GM23338 (cell line): ENCODE data around the gene KRT15. TPM values are rescaled to one million over a fixed set of nuclear protein-coding genes. Genes with fewer than 3 reads are reported as not detected.

Experiments used
- ATAC-seq: fragments of 200-7000 bp; cut with Tn5 transposase; 3 replicates; pipeline ENCODE4 v1.9.1; 2020
- DNase-seq: peaks from one replicate; pipeline ENCODE4 v3.0.0-alpha.2; 2015; ENCODE audit warnings: low spot score
- H2AFZ ChIP-seq: fragments of 200-600 bp; sonication (generic); 2 replicates; pipeline ENCODE4 v1.8.0; 2016; ENCODE audit warnings: antibody characterized with exemption, mild to moderate bottlenecking, moderate library complexity
- H3F3A ChIP-seq: fragments of 200-600 bp; sonication (generic); replicated peaks from 2 replicates; pipeline ENCODE4 v1.8.0; 2017; ENCODE audit warnings: antibody characterized with exemption, mixed run types, low read depth
- H3K27ac ChIP-seq: fragments of 200-600 bp; sonication (generic); 2 replicates; pipeline ENCODE4 v1.6.1; 2016; ENCODE audit warnings: low read depth
- H3K27me3 ChIP-seq: fragments of 200-600 bp; sonication (generic); 2 replicates; pipeline ENCODE4 v1.8.0; 2016; ENCODE audit warnings: mild to moderate bottlenecking, mixed run types, moderate library complexity; ENCODE audit not compliant: insufficient read depth
- H3K36me3 ChIP-seq: fragments of 200-600 bp; sonication (generic); 2 replicates; pipeline ENCODE4 v1.8.0; 2016; ENCODE audit warnings: mild to moderate bottlenecking; ENCODE audit not compliant: insufficient read depth
- H3K4me1 ChIP-seq: fragments of 200-600 bp; sonication (generic); 2 replicates; pipeline ENCODE4 v1.8.0; 2016; ENCODE audit warnings: mild to moderate bottlenecking, moderate library complexity; ENCODE audit not compliant: insufficient read depth
- H3K4me2 ChIP-seq: fragments of 200-600 bp; sonication (generic); 2 replicates; pipeline ENCODE4 v1.7.1; 2017; ENCODE audit warnings: mixed run types
- H3K4me3 ChIP-seq: fragments of 200-600 bp; sonication (generic); 2 replicates; pipeline ENCODE4 v1.6.1; 2016; ENCODE audit warnings: mixed run types
- H3K79me2 ChIP-seq: fragments of 200-600 bp; sonication (generic); replicated peaks from 2 replicates; pipeline ENCODE4 v1.8.0; 2017; ENCODE audit warnings: mild to moderate bottlenecking; ENCODE audit not compliant: insufficient read depth
- H3K9me2 ChIP-seq: fragments of 200-600 bp; sonication (generic); 2 replicates; pipeline ENCODE4 v1.8.0; 2017; ENCODE audit not compliant: insufficient read depth
- H4K20me1 ChIP-seq: fragments of 200-600 bp; sonication (generic); replicated peaks from 2 replicates; pipeline ENCODE4 v1.8.0; 2017; ENCODE audit warnings: mild to moderate bottlenecking; ENCODE audit not compliant: insufficient read depth
- H3K27ac Mint-ChIP-seq: 2 replicates; pipeline ENCODE4 v1.8.0; 2020; ENCODE audit warnings: inconsistent platforms, mild to moderate bottlenecking, moderate library complexity, mixed read lengths
- H3K27me3 Mint-ChIP-seq: 3 replicates; pipeline ENCODE4 v1.8.0; 2022; ENCODE audit warnings: low read depth, mild to moderate bottlenecking, moderate library complexity, mixed read lengths, inconsistent platforms; ENCODE audit not compliant: insufficient read depth, poor library complexity
- H3K36me3 Mint-ChIP-seq: 3 replicates; pipeline ENCODE4 v1.8.0; 2021; ENCODE audit warnings: low read depth, mild to moderate bottlenecking, inconsistent platforms, moderate library complexity, mixed read lengths
- H3K4me1 Mint-ChIP-seq: 3 replicates; pipeline ENCODE4 v1.8.0; 2020; ENCODE audit warnings: mild to moderate bottlenecking, inconsistent platforms, mixed read lengths
- H3K4me3 Mint-ChIP-seq: 3 replicates; pipeline ENCODE4 v1.8.0; 2021; ENCODE audit warnings: moderate library complexity, mild to moderate bottlenecking, inconsistent platforms, mixed read lengths
- H3K9me3 Mint-ChIP-seq: 3 replicates; pipeline ENCODE4 v1.8.0; 2020; ENCODE audit warnings: moderate library complexity, mild to moderate bottlenecking, inconsistent platforms, mixed read lengths
- CREB1 ChIP-seq: fragments of 250-450 bp; sonication (Bioruptor Pico); IDR thresholded peaks from 2 replicates; pipeline ENCODE4 v1.5.0; 2020; ENCODE audit warnings: low read depth, mild to moderate bottlenecking, moderate library complexity
- CTCF ChIP-seq, 2 experiments: fragments of 200-600 bp in 1 of 2; sonication (generic) in 1 of 2; conservative IDR thresholded peaks; 2 replicates each; pipeline versions ENCODE4 v1.5.1 to v1.6.1; 2016 to 2017; ENCODE audit warnings: antibody characterized with exemption in 2 of 2, low read depth in 2 of 2, mild to moderate bottlenecking in 2 of 2, moderate library complexity in 1 of 2
- EZH2 ChIP-seq: fragments of 200-600 bp; sonication (generic); IDR thresholded peaks from one replicate; pipeline ENCODE4 v1.8.0; 2017; ENCODE audit warnings: antibody characterized with exemption, mild to moderate bottlenecking, low read depth; ENCODE audit not compliant: unreplicated experiment
- EZH2phosphoT487 ChIP-seq: fragments of 200-600 bp; sonication (generic); IDR thresholded peaks from one replicate; pipeline ENCODE4 v1.8.1; 2018; ENCODE audit warnings: antibody characterized with exemption; ENCODE audit not compliant: unreplicated experiment
- JUNB ChIP-seq: IDR thresholded peaks from one replicate; pipeline ENCODE4 v1.6.1; 2016; ENCODE audit warnings: antibody characterized with exemption; ENCODE audit not compliant: unreplicated experiment
- NANOG ChIP-seq: IDR thresholded peaks from 2 replicates; pipeline ENCODE4 v1.6.1; 2016; ENCODE audit warnings: antibody characterized with exemption, borderline replicate concordance
- POLR2AphosphoS5 ChIP-seq: IDR thresholded peaks from 2 replicates; pipeline ENCODE4 v1.6.1; 2016; ENCODE audit warnings: antibody characterized with exemption, low read depth
- STAT1 ChIP-seq: IDR thresholded peaks from one replicate; pipeline ENCODE4 v1.6.1; 2016; ENCODE audit warnings: antibody characterized with exemption; ENCODE audit not compliant: unreplicated experiment
- ZNF114 ChIP-seq: fragments of 250-450 bp; sonication (Bioruptor Pico); IDR thresholded peaks from 2 replicates; pipeline ENCODE4 v1.5.0; 2020; ENCODE audit warnings: mild to moderate bottlenecking, moderate library complexity
- ZNF331 ChIP-seq: fragments of 250-450 bp; sonication (Bioruptor Pico); IDR thresholded peaks from 2 replicates; pipeline ENCODE4 v1.5.0; 2020; ENCODE audit warnings: low read depth, mild to moderate bottlenecking, moderate library complexity
- polyA plus RNA-seq: library from polyadenylated mRNA; unstranded; fragments of >200 nt; fragmentation: Nextera tagmentation; extraction: Ambion mirVana; gene quantifications from 2 replicates; pipeline ENCODE4 v1.2.1, GENCODE V29; 2016
- total RNA-seq: library from RNA; depleted of rRNA; stranded (reverse); fragments of >200 nt; shearing (Covaris generic); gene quantifications from 2 replicates; pipeline ENCODE4 v1.2.3, GENCODE V29; 2014
- TF ChIP-seq, protein P1 (sequence below): IDR thresholded peaks from one replicate; pipeline ENCODE4 v1.6.1; 2018; ENCODE audit warnings: antibody characterized with exemption; ENCODE audit not compliant: unreplicated experiment
- TF ChIP-seq, protein P2 (sequence below): IDR thresholded peaks from 2 replicates; pipeline ENCODE4 v1.6.1; 2016; ENCODE audit warnings: antibody characterized with exemption
- TF ChIP-seq, protein P3 (sequence below): fragments of 250-450 bp; sonication (Bioruptor Pico); IDR thresholded peaks from 2 replicates; pipeline ENCODE4 v1.5.0; 2020; ENCODE audit warnings: mild to moderate bottlenecking, moderate library complexity

The KRT15 gene
- total and polyA plus RNA-seq, 2 experiments from 2014 or later = 0.03 TPM; not detected in 1

GRCh38 chr17:41483531-41483930 lies 35.2 kb downstream of the KRT15 start:
- Mint-ChIP-seq H3K27ac (no peak overlapping the region), H3K27me3 (peaks cover 26% of the 10 kb centered on the region)
- H3K4me2 ChIP-seq = no peak overlapping the region

More at GRCh38 chr17:41483531-41483930, 35.2 kb downstream of the KRT15 start:
- Histone ChIP-seq H3K79me2 (no peaks in the 10 kb centered on the region), H3K4me3 (no peak overlapping the region), H3K27me3 (no peaks in the 10 kb centered on the region), H3F3A (no peaks in the 10 kb centered on the region), H3K27ac (no peak overlapping the region), H3K36me3 (no peaks in the 10 kb centered on the region), H3K9me2 (no peaks in the 10 kb centered on the region), H3K4me1 (no peaks in the 10 kb centered on the region), H2AFZ (no peak overlapping the region), H4K20me1 (no peaks in the 10 kb centered on the region)
- Mint-ChIP-seq H3K36me3 (no peaks in the 10 kb centered on the region), H3K4me1 (no peaks in the 10 kb centered on the region), H3K4me3 (no peak overlapping the region), H3K9me3 (no peaks in the 10 kb centered on the region)
- ATAC-seq (no peak), DNase-seq (no peak)
- TF ChIP-seq, protein P1, sequence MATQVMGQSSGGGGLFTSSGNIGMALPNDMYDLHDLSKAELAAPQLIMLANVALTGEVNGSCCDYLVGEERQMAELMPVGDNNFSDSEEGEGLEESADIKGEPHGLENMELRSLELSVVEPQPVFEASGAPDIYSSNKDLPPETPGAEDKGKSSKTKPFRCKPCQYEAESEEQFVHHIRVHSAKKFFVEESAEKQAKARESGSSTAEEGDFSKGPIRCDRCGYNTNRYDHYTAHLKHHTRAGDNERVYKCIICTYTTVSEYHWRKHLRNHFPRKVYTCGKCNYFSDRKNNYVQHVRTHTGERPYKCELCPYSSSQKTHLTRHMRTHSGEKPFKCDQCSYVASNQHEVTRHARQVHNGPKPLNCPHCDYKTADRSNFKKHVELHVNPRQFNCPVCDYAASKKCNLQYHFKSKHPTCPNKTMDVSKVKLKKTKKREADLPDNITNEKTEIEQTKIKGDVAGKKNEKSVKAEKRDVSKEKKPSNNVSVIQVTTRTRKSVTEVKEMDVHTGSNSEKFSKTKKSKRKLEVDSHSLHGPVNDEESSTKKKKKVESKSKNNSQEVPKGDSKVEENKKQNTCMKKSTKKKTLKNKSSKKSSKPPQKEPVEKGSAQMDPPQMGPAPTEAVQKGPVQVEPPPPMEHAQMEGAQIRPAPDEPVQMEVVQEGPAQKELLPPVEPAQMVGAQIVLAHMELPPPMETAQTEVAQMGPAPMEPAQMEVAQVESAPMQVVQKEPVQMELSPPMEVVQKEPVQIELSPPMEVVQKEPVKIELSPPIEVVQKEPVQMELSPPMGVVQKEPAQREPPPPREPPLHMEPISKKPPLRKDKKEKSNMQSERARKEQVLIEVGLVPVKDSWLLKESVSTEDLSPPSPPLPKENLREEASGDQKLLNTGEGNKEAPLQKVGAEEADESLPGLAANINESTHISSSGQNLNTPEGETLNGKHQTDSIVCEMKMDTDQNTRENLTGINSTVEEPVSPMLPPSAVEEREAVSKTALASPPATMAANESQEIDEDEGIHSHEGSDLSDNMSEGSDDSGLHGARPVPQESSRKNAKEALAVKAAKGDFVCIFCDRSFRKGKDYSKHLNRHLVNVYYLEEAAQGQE = no peak
- TF ChIP-seq JUNB (no peak), CREB1 (CRISPR knock-in tag) (no peak), ZNF331 (CRISPR knock-in tag) (no peak), POLR2AphosphoS5 (no peak), CTCF (conservative IDR thresholded peaks at IDR 0.05; ENCODE audit: low read depth in 2 of 2) (no peak), EZH2 (no peak), NANOG (no peak), EZH2phosphoT487 (no peak), ZNF114 (no peak), STAT1 (no peak)
- TF ChIP-seq, protein P2, sequence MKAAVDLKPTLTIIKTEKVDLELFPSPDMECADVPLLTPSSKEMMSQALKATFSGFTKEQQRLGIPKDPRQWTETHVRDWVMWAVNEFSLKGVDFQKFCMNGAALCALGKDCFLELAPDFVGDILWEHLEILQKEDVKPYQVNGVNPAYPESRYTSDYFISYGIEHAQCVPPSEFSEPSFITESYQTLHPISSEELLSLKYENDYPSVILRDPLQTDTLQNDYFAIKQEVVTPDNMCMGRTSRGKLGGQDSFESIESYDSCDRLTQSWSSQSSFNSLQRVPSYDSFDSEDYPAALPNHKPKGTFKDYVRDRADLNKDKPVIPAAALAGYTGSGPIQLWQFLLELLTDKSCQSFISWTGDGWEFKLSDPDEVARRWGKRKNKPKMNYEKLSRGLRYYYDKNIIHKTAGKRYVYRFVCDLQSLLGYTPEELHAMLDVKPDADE = no peak
- TF ChIP-seq, protein P3, sequence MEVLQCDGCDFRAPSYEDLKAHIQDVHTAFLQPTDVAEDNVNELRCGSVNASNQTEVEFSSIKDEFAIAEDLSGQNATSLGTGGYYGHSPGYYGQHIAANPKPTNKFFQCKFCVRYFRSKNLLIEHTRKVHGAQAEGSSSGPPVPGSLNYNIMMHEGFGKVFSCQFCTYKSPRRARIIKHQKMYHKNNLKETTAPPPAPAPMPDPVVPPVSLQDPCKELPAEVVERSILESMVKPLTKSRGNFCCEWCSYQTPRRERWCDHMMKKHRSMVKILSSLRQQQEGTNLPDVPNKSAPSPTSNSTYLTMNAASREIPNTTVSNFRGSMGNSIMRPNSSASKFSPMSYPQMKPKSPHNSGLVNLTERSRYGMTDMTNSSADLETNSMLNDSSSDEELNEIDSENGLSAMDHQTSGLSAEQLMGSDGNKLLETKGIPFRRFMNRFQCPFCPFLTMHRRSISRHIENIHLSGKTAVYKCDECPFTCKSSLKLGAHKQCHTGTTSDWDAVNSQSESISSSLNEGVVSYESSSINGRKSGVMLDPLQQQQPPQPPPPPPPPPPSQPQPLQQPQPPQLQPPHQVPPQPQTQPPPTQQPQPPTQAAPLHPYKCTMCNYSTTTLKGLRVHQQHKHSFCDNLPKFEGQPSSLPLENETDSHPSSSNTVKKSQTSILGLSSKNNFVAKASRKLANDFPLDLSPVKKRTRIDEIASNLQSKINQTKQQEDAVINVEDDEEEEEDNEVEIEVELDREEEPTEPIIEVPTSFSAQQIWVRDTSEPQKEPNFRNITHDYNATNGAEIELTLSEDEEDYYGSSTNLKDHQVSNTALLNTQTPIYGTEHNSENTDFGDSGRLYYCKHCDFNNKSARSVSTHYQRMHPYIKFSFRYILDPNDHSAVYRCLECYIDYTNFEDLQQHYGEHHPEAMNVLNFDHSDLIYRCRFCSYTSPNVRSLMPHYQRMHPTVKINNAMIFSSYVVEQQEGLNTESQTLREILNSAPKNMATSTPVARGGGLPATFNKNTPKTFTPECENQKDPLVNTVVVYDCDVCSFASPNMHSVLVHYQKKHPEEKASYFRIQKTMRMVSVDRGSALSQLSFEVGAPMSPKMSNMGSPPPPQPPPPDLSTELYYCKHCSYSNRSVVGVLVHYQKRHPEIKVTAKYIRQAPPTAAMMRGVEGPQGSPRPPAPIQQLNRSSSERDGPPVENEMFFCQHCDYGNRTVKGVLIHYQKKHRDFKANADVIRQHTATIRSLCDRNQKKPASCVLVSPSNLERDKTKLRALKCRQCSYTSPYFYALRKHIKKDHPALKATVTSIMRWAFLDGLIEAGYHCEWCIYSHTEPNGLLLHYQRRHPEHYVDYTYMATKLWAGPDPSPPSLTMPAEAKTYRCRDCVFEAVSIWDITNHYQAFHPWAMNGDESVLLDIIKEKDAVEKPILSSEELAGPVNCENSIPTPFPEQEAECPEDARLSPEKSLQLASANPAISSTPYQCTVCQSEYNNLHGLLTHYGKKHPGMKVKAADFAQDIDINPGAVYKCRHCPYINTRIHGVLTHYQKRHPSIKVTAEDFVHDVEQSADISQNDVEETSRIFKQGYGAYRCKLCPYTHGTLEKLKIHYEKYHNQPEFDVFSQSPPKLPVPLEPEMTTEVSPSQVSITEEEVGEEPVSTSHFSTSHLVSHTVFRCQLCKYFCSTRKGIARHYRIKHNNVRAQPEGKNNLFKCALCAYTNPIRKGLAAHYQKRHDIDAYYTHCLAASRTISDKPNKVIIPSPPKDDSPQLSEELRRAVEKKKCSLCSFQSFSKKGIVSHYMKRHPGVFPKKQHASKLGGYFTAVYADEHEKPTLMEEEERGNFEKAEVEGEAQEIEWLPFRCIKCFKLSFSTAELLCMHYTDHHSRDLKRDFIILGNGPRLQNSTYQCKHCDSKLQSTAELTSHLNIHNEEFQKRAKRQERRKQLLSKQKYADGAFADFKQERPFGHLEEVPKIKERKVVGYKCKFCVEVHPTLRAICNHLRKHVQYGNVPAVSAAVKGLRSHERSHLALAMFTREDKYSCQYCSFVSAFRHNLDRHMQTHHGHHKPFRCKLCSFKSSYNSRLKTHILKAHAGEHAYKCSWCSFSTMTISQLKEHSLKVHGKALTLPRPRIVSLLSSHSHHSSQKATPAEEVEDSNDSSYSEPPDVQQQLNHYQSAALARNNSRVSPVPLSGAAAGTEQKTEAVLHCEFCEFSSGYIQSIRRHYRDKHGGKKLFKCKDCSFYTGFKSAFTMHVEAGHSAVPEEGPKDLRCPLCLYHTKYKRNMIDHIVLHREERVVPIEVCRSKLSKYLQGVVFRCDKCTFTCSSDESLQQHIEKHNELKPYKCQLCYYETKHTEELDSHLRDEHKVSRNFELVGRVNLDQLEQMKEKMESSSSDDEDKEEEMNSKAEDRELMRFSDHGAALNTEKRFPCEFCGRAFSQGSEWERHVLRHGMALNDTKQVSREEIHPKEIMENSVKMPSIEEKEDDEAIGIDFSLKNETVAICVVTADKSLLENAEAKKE (CRISPR knock-in tag) = no peak
